ENCODE measurements around the gene SPIRE1. TPM values are rescaled to one million over a fixed set of nuclear protein-coding genes. Genes with fewer than 3 reads are reported as not detected.

Gene SPIRE1
- total and polyA plus RNA-seq, 2 of the 4 experiments (the other 2 are of a cell fraction): 11.6 to 31.4 TPM

DNA sequence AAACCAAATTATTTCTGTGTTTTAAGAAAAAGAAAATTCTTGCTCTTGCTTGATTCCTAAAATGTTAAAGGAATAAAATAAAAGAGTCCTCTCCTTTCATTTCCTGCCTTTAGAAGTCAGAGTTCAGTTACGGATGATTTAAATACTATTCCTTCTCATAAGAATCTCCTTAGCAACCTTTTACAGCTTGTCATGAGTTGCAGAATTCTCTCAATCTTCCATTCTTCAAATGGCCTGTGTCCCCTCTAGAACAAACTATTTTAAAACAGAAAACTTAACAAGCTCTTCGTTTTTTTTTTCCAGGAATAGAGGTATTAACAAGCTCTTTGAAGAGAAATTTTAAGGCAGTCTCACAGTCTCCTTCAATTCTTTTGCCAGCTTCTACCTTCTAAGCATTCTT, 42.2 kb downstream of the SPIRE1 start:
- no peaks in the 10 kb centered on the region for H3K27me3 ChIP-seq (ENCODE audit: control insufficient read depth, insufficient read depth, low read length)
- WGBS, 2 experiments (ENCODE audit: extremely low coverage in 2 of 2, insufficient read length in 1 of 2): no CpG with 5 or more reads among the region's 2 CpGs
- POLR2A ChIA-PET (ENCODE audit: unreplicated experiment): no interaction called here

More for the DNA sequence above, 42.2 kb downstream of the SPIRE1 start:
- Histone ChIP-seq H2AK9ac (replicated peaks; ENCODE audit: low read depth, low read length, poor library complexity) (no peak overlapping the region), H3K14ac (replicated peaks; ENCODE audit: low read depth, low read length) (no peak overlapping the region), H3K9ac (ENCODE audit: low read depth, low read length) (no peak overlapping the region), H3K4me2 (ENCODE audit: low read depth, low read length) (no peak overlapping the region), H3K4me1 (ENCODE audit: control insufficient read depth, insufficient read depth, low read length) (peaks cover under 1% of the 10 kb centered on the region), H4K8ac (ENCODE audit: low read depth in 2 of 2, low read length in 2 of 2) (no peak overlapping the region), H3K23ac (ENCODE audit: low read depth, low read length) (no peak overlapping the region), H3K36me3 (ENCODE audit: control insufficient read depth, insufficient read depth, low read length) (no peaks in the 10 kb centered on the region), H2BK5ac (ENCODE audit: low read depth, low read length, poor library complexity, severe bottlenecking) (no peak overlapping the region), H2BK20ac (ENCODE audit: low read depth, low read length) (no peak overlapping the region), H2BK120ac (ENCODE audit: low read depth, low read length) (no peak overlapping the region), H4K5ac (ENCODE audit: low read depth, low read length) (no peak overlapping the region), H4K20me1 (ENCODE audit: insufficient read depth, low read length) (no peaks in the 10 kb centered on the region; the same call in 1 of the 2 replicates), H3K9me3 (ENCODE audit: control insufficient read depth, insufficient read depth, low read length) (no peaks in the 10 kb centered on the region), H3K4me3 (ENCODE audit: insufficient read depth, low read depth, low read length) (no peak overlapping the region), H3K9me1 (ENCODE audit: insufficient read depth, low read length) (0 out of 2 replicates have a peak, but pooled peaks cover 1% of the 10 kb centered on the region), H4K91ac (ENCODE audit: insufficient read depth, low read depth, low read length) (no peak overlapping the region), H3K27ac (ENCODE audit: insufficient read depth, low read length) (no peak overlapping the region), H3K79me1 (ENCODE audit: low read depth in 1 of 2, low read length in 2 of 2) (peaks cover 12 to 20% of the 10 kb centered on the region in 2 experiments), H3K4ac (ENCODE audit: low read depth, low read length) (no peak overlapping the region), H2BK15ac (ENCODE audit: low read depth, low read length) (no peak overlapping the region), H3K56ac (ENCODE audit: extremely low read depth, insufficient read depth, low read length) (no peak overlapping the region), H2AFZ (replicated peaks; ENCODE audit: low read length, poor library complexity) (no peak overlapping the region), H2AK5ac (ENCODE audit: low read depth, low read length) (no peak overlapping the region), H3K18ac (ENCODE audit: low read depth, low read length) (no peak overlapping the region)
- dilution Hi-C loops (cut with HindIII; ENCODE audit: low sequenced_read_pairs, unreplicated experiment): no loop called here
- intact Hi-C loops (cut with micrococcal nuclease): no loop called here
- ATAC-seq (ENCODE audit: low read depth) (no peak), DNase-seq (no peak)
- no peak for TF ChIP-seq MAZ (IDR thresholded peaks at IDR 0.05; ENCODE audit: borderline replicate concordance, low read depth, low read length)
- TF ChIP-seq FOS (IDR thresholded peaks at IDR 0.05; ENCODE audit: low read depth, low read length): no peak
- no TSS peak for BruUV-seq (replicated peaks)
- CTCF ChIA-PET: interaction anchor here (1.0 kb wide), 1 partner anchor 9 kb away, joined by 4 read pairs; no protein-coding TSS in a partner anchor
- in situ Hi-C loops (cut with MboI; ENCODE audit: low sequenced_read_pairs): no loop called here

All from IMR-90 (cell line).